HCT116 (cell line): ENCODE results near the gene P3H3. TPM values are rescaled to one million over a fixed set of nuclear protein-coding genes. Genes with fewer than 3 reads are reported as not detected.

ENCODE experiments used
- ATAC-seq: fragments of 200-7000 bp; cut with Tn5 transposase; 2 replicates; pipeline ENCODE4 v1.9.1; 2020; ENCODE audit warnings: mild to moderate bottlenecking, moderate library complexity
- BruUV-seq: library from RNA; stranded (reverse); fragments of 400-500 nt; replicated peaks from 2 replicates; lab custom pipeline; 2021; lab: Mats Ljungman, UMichigan
- CTCF ChIA-PET: fragments of 300-600 bp; sonication (Branson Sonifier 250); formaldehyde crosslinking; loops from one replicate; lab custom pipeline; 2021; ENCODE audit warnings: antibody characterized with exemption; lab: Charles Lee
- POLR2A ChIA-PET: fragments of 300-600, 350-600 bp; sonication (Branson Sonifier 250); formaldehyde crosslinking; loops from one replicate; lab custom pipeline; 2021; ENCODE audit warnings: antibody characterized with exemption; lab: Charles Lee
- RAD21 ChIA-PET, 2 experiments: fragments of 300-600 bp; sonication (Branson Sonifier 250); formaldehyde crosslinking; loops; one replicate each; lab custom pipeline; 2023; ENCODE audit warnings: low total read pairs in 2 of 2; ENCODE audit not compliant: uncharacterized antibody in 2 of 2, unreplicated experiment in 2 of 2, low non-redundant PET in 1 of 2; lab: Charles Lee
- DNase-seq: peaks from one replicate; pipeline ENCODE4 v3.0.0-alpha.2; 2010; ENCODE audit warnings: low read depth, low spot score
- H2AFZ ChIP-seq: fragments of 200-600 bp; shearing (Covaris generic), sonication (generic); 2 replicates; pipeline ENCODE4 v1.6.1; 2017; ENCODE audit warnings: low read depth, mixed run types, mixed read lengths, antibody characterized with exemption, low read length; ENCODE audit not compliant: poor library complexity, severe bottlenecking
- H3K27ac ChIP-seq: 2 replicates; pipeline ENCODE4 v1.5.1; 2012; ENCODE audit warnings: low read depth, low read length
- H3K27me3 ChIP-seq: fragments of 200-600 bp; sonication (generic); 2 replicates; pipeline ENCODE4 v1.6.1; 2016; ENCODE audit warnings: mixed run types, low read length, mixed read lengths; ENCODE audit not compliant: insufficient read depth
- H3K36me3 ChIP-seq, 2 experiments: fragments of 200-500 bp in 1 of 2; fragments of 200-600 bp in 1 of 2; sonication (Bioruptor generic) in 1 of 2; sonication (generic) in 1 of 2; 2 replicates each; pipeline versions ENCODE4 v1.5.1 to v1.6.1; 2014 to 2016; ENCODE audit warnings: low read length in 2 of 2, inconsistent platforms in 1 of 2, mixed read lengths in 1 of 2, mixed run types in 1 of 2; ENCODE audit not compliant: insufficient read depth in 2 of 2, control insufficient read depth in 1 of 2
- H3K4me1 ChIP-seq, 2 experiments: fragments of 200-600 bp in 1 of 2; sonication (generic) in 1 of 2; 2 replicates each; pipeline versions ENCODE4 v1.5.1 to v1.6.1; 2012 to 2017; ENCODE audit warnings: low read length in 2 of 2, inconsistent platforms in 1 of 2, mild to moderate bottlenecking in 1 of 2, mixed read lengths in 1 of 2, mixed run types in 1 of 2, moderate library complexity in 1 of 2; ENCODE audit not compliant: insufficient read depth in 2 of 2, control insufficient read depth in 1 of 2
- H3K4me2 ChIP-seq: fragments of 200-600 bp; sonication (generic); 2 replicates; pipeline ENCODE4 v1.6.1; 2017; ENCODE audit warnings: mixed run types, low read length, mixed read lengths
- H3K4me3 ChIP-seq, 2 experiments: fragments of 200-600 bp in 1 of 2; sonication (generic) in 1 of 2; replicated peaks in 1 of 2; 2 replicates each; pipeline ENCODE4 v1.5.1; 2011 to 2016; ENCODE audit warnings: low read length in 2 of 2, control low read depth in 1 of 2, low read depth in 1 of 2, mild to moderate bottlenecking in 1 of 2, mixed read lengths in 1 of 2, mixed run types in 1 of 2
- H3K79me2 ChIP-seq: fragments of 200-600 bp; sonication (generic); 2 replicates; pipeline ENCODE4 v1.6.1; 2017; ENCODE audit warnings: mild to moderate bottlenecking, mixed run types, low read length, moderate library complexity, mixed read lengths; ENCODE audit not compliant: insufficient read depth
- H3K9ac ChIP-seq: fragments of 200-600 bp; sonication (generic); 2 replicates; pipeline ENCODE4 v1.6.1; 2016; ENCODE audit warnings: low read length, mixed read lengths
- H3K9me2 ChIP-seq: fragments of 200-600 bp; sonication (generic), shearing (Covaris generic); 2 replicates; pipeline ENCODE4 v1.6.1; 2017; ENCODE audit warnings: mixed run types, mild to moderate bottlenecking, moderate library complexity; ENCODE audit not compliant: insufficient read depth
- H3K9me3 ChIP-seq, 2 experiments: fragments of 200-500 bp in 1 of 2; fragments of 200-600 bp in 1 of 2; sonication (Bioruptor generic) in 1 of 2; sonication (generic) in 1 of 2; 2 replicates each; pipeline ENCODE4 v1.6.1; 2014 to 2017; ENCODE audit warnings: low read length in 2 of 2, mixed read lengths in 2 of 2, inconsistent platforms in 1 of 2, low read depth in 1 of 2, mild to moderate bottlenecking in 1 of 2, mixed run types in 1 of 2, moderate library complexity in 1 of 2; ENCODE audit not compliant: control insufficient read depth in 1 of 2, insufficient read depth in 1 of 2
- H4K20me1 ChIP-seq: fragments of 200-600 bp; sonication (generic), shearing (Covaris generic); 2 replicates; pipeline ENCODE4 v1.6.1; 2017; ENCODE audit warnings: mixed run types, mild to moderate bottlenecking, moderate library complexity; ENCODE audit not compliant: insufficient read depth
- CBX3 ChIP-seq: IDR thresholded peaks from 2 replicates; pipeline ENCODE4 v1.6.1; 2012; ENCODE audit warnings: low read depth
- CEBPB ChIP-seq: IDR thresholded peaks from 2 replicates; pipeline ENCODE4 v1.6.1; 2012; ENCODE audit warnings: low read depth
- ELF1 ChIP-seq: IDR thresholded peaks from 2 replicates; pipeline ENCODE4 v1.6.1; 2012; ENCODE audit warnings: low read depth, borderline replicate concordance
- EZH2phosphoT487 ChIP-seq: fragments of 200-600 bp; IDR thresholded peaks from 2 replicates; pipeline ENCODE4 v1.6.1; 2018; ENCODE audit warnings: antibody characterized with exemption, borderline replicate concordance
- POLR2AphosphoS5 ChIP-seq: IDR thresholded peaks from 2 replicates; pipeline ENCODE4 v1.6.1; 2011; ENCODE audit warnings: mild to moderate bottlenecking, low read depth, low read length, moderate library complexity
- SP1 ChIP-seq: IDR thresholded peaks from 2 replicates; pipeline ENCODE4 v1.6.1; 2012; ENCODE audit warnings: low read depth
- ZFX ChIP-seq: fragments of 450-650 bp; IDR thresholded peaks from 2 replicates; pipeline ENCODE4 v1.6.1; 2017
- intact Hi-C: fragments of 100-400 bp; cut with micrococcal nuclease; formaldehyde crosslinking; loops from 2 replicates; pipeline ENCODE4 v1.10.0; 2022
- total RNA-seq: library from RNA; stranded (reverse); gene quantifications from one replicate; pipeline ENCODE4 v1.2.1, GENCODE V29; 2021; ENCODE audit not compliant: unreplicated experiment
- TF ChIP-seq, protein P1 (sequence below): IDR thresholded peaks from 2 replicates; pipeline ENCODE4 v1.6.1; 2012
- TF ChIP-seq, protein P2 (sequence below): IDR thresholded peaks from 2 replicates; pipeline ENCODE4 v1.6.1; 2012
- TF ChIP-seq, protein P3 (sequence below): IDR thresholded peaks from 2 replicates; pipeline ENCODE4 v1.6.1; 2011; ENCODE audit warnings: mild to moderate bottlenecking, low read length, moderate library complexity; ENCODE audit not compliant: insufficient replicate concordance; ENCODE audit errors: extremely low read depth
- TF ChIP-seq, protein P4 (sequence below): IDR thresholded peaks from 2 replicates; pipeline ENCODE4 v1.6.1; 2012; ENCODE audit warnings: low read depth

The P3H3 gene
- total RNA-seq, 1 experiment from 2014 or later = 32.2 TPM

DNA sequence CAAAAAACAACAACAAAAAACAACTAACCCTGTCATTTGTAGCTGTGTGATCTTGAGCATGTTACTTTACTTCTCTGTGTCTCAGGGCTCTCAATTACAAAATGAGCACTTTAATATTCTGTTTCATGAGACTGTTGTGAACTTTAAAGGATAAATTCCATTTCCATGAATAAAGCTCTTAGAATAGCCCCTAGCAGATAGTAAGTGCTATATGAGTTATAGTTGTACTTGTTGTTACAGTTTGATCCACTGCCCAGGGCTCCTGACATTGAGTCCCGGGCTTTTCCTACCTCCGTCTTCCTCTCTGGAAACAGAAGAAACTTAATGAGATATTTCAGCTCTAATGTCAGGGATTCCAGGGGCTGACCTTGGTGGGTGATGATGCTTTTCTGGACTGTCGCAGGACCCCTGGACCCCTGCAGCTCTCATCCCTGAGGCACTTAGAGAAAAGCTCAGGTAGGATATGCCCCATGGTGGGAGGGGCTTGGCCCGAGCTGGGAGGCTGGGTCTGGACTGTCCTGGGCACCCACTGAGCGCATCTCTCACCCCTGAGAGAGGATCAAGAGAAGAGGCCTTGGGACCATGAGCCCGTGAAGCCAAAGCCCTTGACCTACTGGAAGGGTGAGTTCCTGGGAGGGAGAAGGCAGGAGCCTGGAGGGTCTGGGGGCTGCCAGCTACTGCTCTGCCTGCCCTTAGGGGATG, 5.1 kb downstream of the P3H3 start:
- intact Hi-C loops = no loop called here
- H3K4me1 ChIP-seq = peaks cover 5 to 22% of the 10 kb centered on the region in 2 experiments
- no peak overlapping the region for H2AFZ ChIP-seq
- no peaks in the 10 kb centered on the region for H3K9me3 ChIP-seq
- H3K36me3 ChIP-seq = peaks cover 16 to 31% of the 10 kb centered on the region in 2 experiments; a peak in 3 of 4 replicates
- no peaks in the 10 kb centered on the region for H3K27me3 ChIP-seq
- ATAC-seq = no peak
- no peaks in the 10 kb centered on the region for H4K20me1 ChIP-seq
- DNase-seq = no peak
- RAD21 ChIA-PET = no interaction called here
- H3K4me3 ChIP-seq = no peak overlapping the region
- H3K9me2 ChIP-seq = no peaks in the 10 kb centered on the region
- BruUV-seq = no TSS peak
- H3K4me2 ChIP-seq = no peak overlapping the region
- POLR2A ChIA-PET = interaction anchor here (4.3 kb wide), 1 partner anchor 18 kb away, joined by 17 read pairs; the partner anchor contains the start of genes CDCA3 and USP5
- CTCF ChIA-PET = interaction anchor here (0.9 to 5.5 kb wide), 3 partner anchors 19 to 80 kb away, joined by 3 to 38 read pairs (median 22); partner anchors contain the start of genes CDCA3, MLF2 and USP5
- H3K79me2 ChIP-seq = peaks cover 18% of the 10 kb centered on the region
- H3K27ac ChIP-seq = no peak overlapping the region
- H3K9ac ChIP-seq = no peak overlapping the region
- TF ChIP-seq POLR2AphosphoS5 (no peak), EZH2phosphoT487 (no peak)
- TF ChIP-seq, protein P1, sequence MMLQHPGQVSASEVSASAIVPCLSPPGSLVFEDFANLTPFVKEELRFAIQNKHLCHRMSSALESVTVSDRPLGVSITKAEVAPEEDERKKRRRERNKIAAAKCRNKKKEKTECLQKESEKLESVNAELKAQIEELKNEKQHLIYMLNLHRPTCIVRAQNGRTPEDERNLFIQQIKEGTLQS = no peak
- TF ChIP-seq, protein P2, sequence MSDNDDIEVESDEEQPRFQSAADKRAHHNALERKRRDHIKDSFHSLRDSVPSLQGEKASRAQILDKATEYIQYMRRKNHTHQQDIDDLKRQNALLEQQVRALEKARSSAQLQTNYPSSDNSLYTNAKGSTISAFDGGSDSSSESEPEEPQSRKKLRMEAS = no peak

- no peak for DNase-seq
- Histone ChIP-seq H3K79me2 (peaks cover 9% of the 10 kb centered on the region), H3K9me3 (no peaks in the 10 kb centered on the region), H4K20me1 (no peaks in the 10 kb centered on the region), H3K36me3 (peaks cover 16 to 33% of the 10 kb centered on the region in 2 experiments; a peak in 3 of 4 replicates), H3K27me3 (no peaks in the 10 kb centered on the region), H3K9me2 (no peaks in the 10 kb centered on the region), H3K4me3 (no peak overlapping the region), H2AFZ (no peak overlapping the region), H3K9ac (no peak overlapping the region), H3K27ac (no peak overlapping the region), H3K4me1 (peaks cover 5 to 22% of the 10 kb centered on the region in 2 experiments), H3K4me2 (no peak overlapping the region)
- BruUV-seq = no TSS peak
- ChIA-PET POLR2A (interaction anchor here (1.4 to 4.3 kb wide), 3 partner anchors 15 to 81 kb away, joined by 3 to 17 read pairs (median 5); partner anchors contain the start of genes CDCA3, MLF2 and USP5), RAD21 (no interaction called here), CTCF (interaction anchor here (1.2 to 5.5 kb wide), 7 partner anchors 12 to 145 kb away, joined by 3 to 38 read pairs (median 3); partner anchors contain the start of genes CDCA3, GPR162, MLF2 and USP5)
- intact Hi-C loops = no loop called here
- no peak for ATAC-seq
- no peak for TF ChIP-seq CBX3
- TF ChIP-seq, protein P3, sequence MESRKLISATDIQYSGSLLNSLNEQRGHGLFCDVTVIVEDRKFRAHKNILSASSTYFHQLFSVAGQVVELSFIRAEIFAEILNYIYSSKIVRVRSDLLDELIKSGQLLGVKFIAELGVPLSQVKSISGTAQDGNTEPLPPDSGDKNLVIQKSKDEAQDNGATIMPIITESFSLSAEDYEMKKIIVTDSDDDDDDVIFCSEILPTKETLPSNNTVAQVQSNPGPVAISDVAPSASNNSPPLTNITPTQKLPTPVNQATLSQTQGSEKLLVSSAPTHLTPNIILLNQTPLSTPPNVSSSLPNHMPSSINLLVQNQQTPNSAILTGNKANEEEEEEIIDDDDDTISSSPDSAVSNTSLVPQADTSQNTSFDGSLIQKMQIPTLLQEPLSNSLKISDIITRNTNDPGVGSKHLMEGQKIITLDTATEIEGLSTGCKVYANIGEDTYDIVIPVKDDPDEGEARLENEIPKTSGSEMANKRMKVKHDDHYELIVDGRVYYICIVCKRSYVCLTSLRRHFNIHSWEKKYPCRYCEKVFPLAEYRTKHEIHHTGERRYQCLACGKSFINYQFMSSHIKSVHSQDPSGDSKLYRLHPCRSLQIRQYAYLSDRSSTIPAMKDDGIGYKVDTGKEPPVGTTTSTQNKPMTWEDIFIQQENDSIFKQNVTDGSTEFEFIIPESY = no peak
- TF ChIP-seq, protein P4, sequence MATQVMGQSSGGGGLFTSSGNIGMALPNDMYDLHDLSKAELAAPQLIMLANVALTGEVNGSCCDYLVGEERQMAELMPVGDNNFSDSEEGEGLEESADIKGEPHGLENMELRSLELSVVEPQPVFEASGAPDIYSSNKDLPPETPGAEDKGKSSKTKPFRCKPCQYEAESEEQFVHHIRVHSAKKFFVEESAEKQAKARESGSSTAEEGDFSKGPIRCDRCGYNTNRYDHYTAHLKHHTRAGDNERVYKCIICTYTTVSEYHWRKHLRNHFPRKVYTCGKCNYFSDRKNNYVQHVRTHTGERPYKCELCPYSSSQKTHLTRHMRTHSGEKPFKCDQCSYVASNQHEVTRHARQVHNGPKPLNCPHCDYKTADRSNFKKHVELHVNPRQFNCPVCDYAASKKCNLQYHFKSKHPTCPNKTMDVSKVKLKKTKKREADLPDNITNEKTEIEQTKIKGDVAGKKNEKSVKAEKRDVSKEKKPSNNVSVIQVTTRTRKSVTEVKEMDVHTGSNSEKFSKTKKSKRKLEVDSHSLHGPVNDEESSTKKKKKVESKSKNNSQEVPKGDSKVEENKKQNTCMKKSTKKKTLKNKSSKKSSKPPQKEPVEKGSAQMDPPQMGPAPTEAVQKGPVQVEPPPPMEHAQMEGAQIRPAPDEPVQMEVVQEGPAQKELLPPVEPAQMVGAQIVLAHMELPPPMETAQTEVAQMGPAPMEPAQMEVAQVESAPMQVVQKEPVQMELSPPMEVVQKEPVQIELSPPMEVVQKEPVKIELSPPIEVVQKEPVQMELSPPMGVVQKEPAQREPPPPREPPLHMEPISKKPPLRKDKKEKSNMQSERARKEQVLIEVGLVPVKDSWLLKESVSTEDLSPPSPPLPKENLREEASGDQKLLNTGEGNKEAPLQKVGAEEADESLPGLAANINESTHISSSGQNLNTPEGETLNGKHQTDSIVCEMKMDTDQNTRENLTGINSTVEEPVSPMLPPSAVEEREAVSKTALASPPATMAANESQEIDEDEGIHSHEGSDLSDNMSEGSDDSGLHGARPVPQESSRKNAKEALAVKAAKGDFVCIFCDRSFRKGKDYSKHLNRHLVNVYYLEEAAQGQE = no peak
- no peak for TF ChIP-seq EZH2phosphoT487
- TF ChIP-seq ELF1 = no peak
- no peak for TF ChIP-seq ZFX
- TF ChIP-seq SP1 = no peak
- TF ChIP-seq, protein P1 = no peak
- no peak for TF ChIP-seq CEBPB
These were observed 6.0 kb downstream of the P3H3 start for GRCh38 chr12:6834254-6834653.
